C4-2B (cell line): ENCODE measurements around the gene TMEM184A.

Experiments used
- CTCF ChIP-seq: fragments of 450-650 bp; conservative IDR thresholded peaks from 2 replicates; pipeline ENCODE4 v1.5.1; 2017; ENCODE audit warnings: mild to moderate bottlenecking
- ZFX ChIP-seq: fragments of 450-650 bp; IDR thresholded peaks from 2 replicates; pipeline ENCODE4 v1.6.1; 2017

- TF ChIP-seq CTCF (no peak), ZFX (no peak)
Observed at GRCh38 chr7:1557006-1557405, 1.0 kb upstream of the TMEM184A start.
